GM12878 (cell line): Measurements from ENCODE around the gene CHMP1A. TPM values are rescaled to one million over a fixed set of nuclear protein-coding genes. Genes with fewer than 3 reads are reported as not detected.

Experiments used
- ATAC-seq: fragments of 200-7000 bp; cut with Tn5 transposase; 3 replicates; pipeline ENCODE4 v1.9.1; 2020; ENCODE audit warnings: mild to moderate bottlenecking, moderate library complexity
- BruUV-seq: library from RNA; stranded (reverse); fragments of 400-500 nt; replicated peaks from 2 replicates; lab custom pipeline; 2021; lab: Mats Ljungman, UMichigan
- CTCF ChIA-PET: fragments of 300-600 bp; sonication (Branson Sonifier 250); formaldehyde crosslinking; extraction: SDS; loops from one replicate; lab custom pipeline; 2021; ENCODE audit warnings: inconsistent platforms; lab: Yijun Ruan, JAX
- POLR2A ChIA-PET: fragments of 350-600 bp; formaldehyde crosslinking; extraction: SDS; loops from one replicate; lab custom pipeline; 2021; ENCODE audit warnings: inconsistent platforms; lab: Charles Lee
- RAD21 ChIA-PET: fragments of 300-600 bp; sonication (Branson Sonifier 250); formaldehyde crosslinking; loops from one replicate; lab custom pipeline; 2023; ENCODE audit warnings: antibody characterized with exemption; ENCODE audit not compliant: unreplicated experiment; lab: Charles Lee
- SMC1A ChIA-PET: fragments of 300-600 bp; sonication (Branson Sonifier 250); formaldehyde crosslinking; loops from one replicate; lab custom pipeline; 2023; ENCODE audit not compliant: unreplicated experiment, uncharacterized antibody; lab: Charles Lee
- DNase-seq: peaks from one replicate; pipeline ENCODE4 v3.0.0-alpha.2; 2011; ENCODE audit warnings: low read depth, low spot score
- FAIRE-seq: peaks from 3 replicates; lab custom pipeline; 2011; peaks lifted over from hg19 to GRCh38; lab: Jason Lieb, UNC
- H2AFZ ChIP-seq: 2 replicates; pipeline ENCODE4 v1.6.0; 2011; ENCODE audit warnings: low read depth, low read length, control low read depth; ENCODE audit not compliant: control insufficient read depth
- H3K27ac ChIP-seq: 2 replicates; pipeline ENCODE4 v1.5.1; 2011; ENCODE audit warnings: control low read depth; ENCODE audit not compliant: control insufficient read depth, insufficient read depth
- H3K27me3 ChIP-seq, 2 experiments: replicated peaks in 1 of 2; 2 replicates each; pipeline versions ENCODE4 v1.6.0 to v1.6.1; 2011; ENCODE audit warnings: low read length in 1 of 2; ENCODE audit not compliant: control insufficient read depth in 2 of 2, insufficient read depth in 2 of 2
- H3K36me3 ChIP-seq, 2 experiments: 2 replicates each; pipeline ENCODE4 v1.5.1; 2011; ENCODE audit warnings: low read length in 1 of 2; ENCODE audit not compliant: control insufficient read depth in 2 of 2, insufficient read depth in 2 of 2
- H3K4me1 ChIP-seq: 2 replicates; pipeline ENCODE4 v1.6.1; 2011; ENCODE audit warnings: mild to moderate bottlenecking, low read length, moderate library complexity, mixed read lengths; ENCODE audit not compliant: control insufficient read depth, insufficient read depth
- H3K4me2 ChIP-seq: 2 replicates; pipeline ENCODE4 v1.6.0; 2011; ENCODE audit warnings: control low read depth; ENCODE audit not compliant: control insufficient read depth, insufficient read depth
- H3K4me3 ChIP-seq: fragments of 200-600 bp; sonication (generic); 2 replicates; pipeline ENCODE4 v1.5.1; 2016
- H3K79me2 ChIP-seq: 2 replicates; pipeline ENCODE4 v1.6.0; 2011; ENCODE audit warnings: low read length; ENCODE audit not compliant: control insufficient read depth, insufficient read depth
- H3K9ac ChIP-seq: 2 replicates; pipeline ENCODE4 v1.8.0; 2011; ENCODE audit warnings: low read length, control low read depth, mixed read lengths; ENCODE audit not compliant: control insufficient read depth, insufficient read depth
- H3K9me3 ChIP-seq: replicated peaks from 3 replicates; pipeline ENCODE4 v1.5.1; 2011; ENCODE audit warnings: mild to moderate bottlenecking, low read length; ENCODE audit not compliant: control insufficient read depth, insufficient read depth
- H4K20me1 ChIP-seq: 2 replicates; pipeline ENCODE4 v1.6.0; 2011; ENCODE audit not compliant: control insufficient read depth, insufficient read depth
- CHD2 ChIP-seq: IDR thresholded peaks from 2 replicates; pipeline ENCODE4 v1.6.1; 2011; ENCODE audit warnings: low read depth, low read length, improper control_type of control experiment, borderline replicate concordance
- HDAC2 ChIP-seq: fragments of 200-600 bp; sonication (generic); IDR thresholded peaks from 2 replicates; pipeline ENCODE4 v1.6.1; 2017
- NR2C2 ChIP-seq: IDR thresholded peaks from 2 replicates; pipeline ENCODE4 v1.6.1; 2011; ENCODE audit warnings: borderline replicate concordance, low read depth; ENCODE audit not compliant: control insufficient read depth, insufficient read length
- RAD21 ChIP-seq: IDR thresholded peaks from 2 replicates; pipeline ENCODE4 v1.6.1; 2011; ENCODE audit warnings: mild to moderate bottlenecking, low read depth, low read length, moderate library complexity; ENCODE audit not compliant: insufficient read depth
- RCOR1 ChIP-seq: conservative IDR thresholded peaks from 2 replicates; pipeline ENCODE4 v1.6.1; 2012; ENCODE audit warnings: low read depth, low read length, improper control_type of control experiment
- RUNX3 ChIP-seq: IDR thresholded peaks from 2 replicates; pipeline ENCODE4 v1.6.1; 2012; ENCODE audit warnings: low read length, inconsistent platforms
- ZBTB4 ChIP-seq: fragments of 450-650 bp; formaldehyde crosslinking; IDR thresholded peaks from 2 replicates; pipeline ENCODE4 v1.4.0; 2022; ENCODE audit warnings: mild to moderate bottlenecking, moderate library complexity
- ZNF622 ChIP-seq: fragments of 450-650 bp; IDR thresholded peaks from 2 replicates; pipeline ENCODE4 v1.6.1; 2017; ENCODE audit warnings: mild to moderate bottlenecking, inconsistent platforms
- WGBS: methylation state at CpG from one replicate; pipeline ENCODE4 v1.1.6; 2016; ENCODE audit warnings: low lambda C conversion rate; ENCODE audit not compliant: insufficient replicate concordance, insufficient coverage; ENCODE audit errors: missing lambda C conversion rate; 5-methylcytosine and 5-hydroxymethylcytosine counted together
- in situ Hi-C: fragments of 300-500 bp; cut with MboI; formaldehyde crosslinking; loops from 9 replicates; pipeline ENCODE4 v1.14.3; 2018; ENCODE audit warnings: mixed read lengths
- intact Hi-C: fragments of 100-400 bp; cut with micrococcal nuclease; formaldehyde crosslinking; loops from one replicate; pipeline ENCODE4 v1.14.2; 2022; ENCODE audit not compliant: unreplicated experiment
- polyA plus RNA-seq, 11 experiments: library from polyadenylated mRNA; depleted of rRNA in 4 of 11; unstranded in 6 of 11; stranded (reverse) in 5 of 11; fragments of >200 nt; fragmentation: Nextera tagmentation in 4 of 11; fragmentation: Illumina TruSeq in 1 of 11; extraction: Ambion mirVana in 4 of 11; extraction: Trizol in 1 of 11; gene quantifications; 1 replicate in 1 of 11; 2 replicates in 10 of 11; pipeline versions ENCODE4 v1.2.1 to v1.2.3, GENCODE V29; 2011 to 2016; ENCODE audit warnings: inconsistent platforms in 2 of 11, missing spikeins in 2 of 11, low read depth in 1 of 11
- total RNA-seq, 4 experiments: library from RNA; depleted of rRNA in 3 of 4; stranded (reverse); fragments of >200 nt in 3 of 4; fragmentation: Illumina TruSeq in 1 of 4; extraction: Trizol in 1 of 4; gene quantifications; 2 replicates each; pipeline versions ENCODE4 v1.2.1 to v1.2.3, GENCODE V29; 2013 to 2021

CHMP1A gene
- total and polyA plus RNA-seq, 10 of the 15 experiments (the other 5 are each of a cell fraction or from before 2014, with no cell fraction given), result 1.0 to 86.7 (median 54.7) TPM

GRCh38 chr16:89688395-89688794 is 30.9 kb upstream of the CHMP1A start:
- ChIA-PET SMC1A (interaction anchor here (0.8 to 1.0 kb wide), 2 partner anchors 11 to 172 kb away, joined by 3 read pairs; no protein-coding TSS in a partner anchor), POLR2A (interaction anchor here (0.7 to 1.0 kb wide), 3 partner anchors 9 to 154 kb away, joined by 3 to 7 read pairs (median 4); no protein-coding TSS in a partner anchor), RAD21 (no interaction called here), CTCF (interaction anchor here (1.7 kb wide), 1 partner anchor 11 kb away, joined by 5 read pairs; no protein-coding TSS in a partner anchor)
- Histone ChIP-seq H3K79me2 (peaks cover 11% of the 10 kb centered on the region), H3K27me3 (no peaks in the 10 kb centered on the region), H3K4me1 (peaks cover 6% of the 10 kb centered on the region; the same call in 1 of the 2 replicates), H2AFZ (no peak overlapping the region), H3K4me2 (0 out of 2 replicates have a peak overlapping the region, but pooled peaks have one; percentile 4), H3K27ac (no peak overlapping the region), H4K20me1 (no peaks in the 10 kb centered on the region), H3K4me3 (no peak overlapping the region), H3K36me3 (peaks cover 0 to 8% of the 10 kb centered on the region in 2 experiments; a peak in 3 of 4 replicates), H3K9me3 (no peaks in the 10 kb centered on the region; the same call in 2 of the 3 replicates), H3K9ac (no peak overlapping the region)
- TF ChIP-seq RUNX3 (no peak), CHD2 (no peak)
- in situ Hi-C loops, result no loop called here
- ATAC-seq, result no peak
- BruUV-seq, result TSS peak; percentile 72
- intact Hi-C loops, result no loop called here
- 99% methylated on average over 5 of the region's 5 CpGs for WGBS
- no peak for FAIRE-seq
- no peak for DNase-seq

- no TSS peak for BruUV-seq
- intact Hi-C loops, result no loop called here
- H3K36me3 ChIP-seq, result peaks cover 0 to 5% of the 10 kb centered on the region in 2 experiments; a peak in 3 of 4 replicates
- H3K79me2 ChIP-seq, result peaks cover 11% of the 10 kb centered on the region
- no peaks in the 10 kb centered on the region for H3K27me3 ChIP-seq
- peak overlapping the region; percentile 87 for H3K9ac ChIP-seq
- peak overlapping the region; percentile 88 for H3K4me3 ChIP-seq
- H3K27ac ChIP-seq, result peak overlapping the region; percentile 93
- H3K9me3 ChIP-seq, result no peaks in the 10 kb centered on the region; the same call in 2 of the 3 replicates
- no peaks in the 10 kb centered on the region for H4K20me1 ChIP-seq
- ChIA-PET CTCF (interaction anchor here (0.8 to 1.5 kb wide), 4 partner anchors 13 to 224 kb away, joined by 3 to 12 read pairs (median 3); no protein-coding TSS in a partner anchor), POLR2A (interaction anchor here (0.5 to 2.1 kb wide), 6 partner anchors 9 to 338 kb away, joined by 3 to 19 read pairs (median 4); partner anchors contain the start of genes CHMP1A, SPATA33, TCF25 and VPS9D1), RAD21 (interaction anchor here (1.5 kb wide), 1 partner anchor 13 kb away, joined by 19 read pairs; the partner anchor contains the start of gene SPATA2L), SMC1A (interaction anchor here (1.0 to 1.6 kb wide), 3 partner anchors 13 to 173 kb away, joined by 3 to 8 read pairs (median 6); partner anchors contain the start of genes CHMP1A and SPATA33)
- FAIRE-seq (no peak), ATAC-seq (peak; percentile 85), DNase-seq (peak; percentile 24)
- in situ Hi-C loops, result no loop called here
- peak overlapping the region; percentile 82 for H3K4me2 ChIP-seq
- peaks cover 6% of the 10 kb centered on the region; the same call in 1 of the 2 replicates for H3K4me1 ChIP-seq
- 4% methylated on average over 42 of the region's 42 CpGs for WGBS
- H2AFZ ChIP-seq, result peak overlapping the region; percentile 97
- TF ChIP-seq ZNF622 (no peak), NR2C2 (no peak), RAD21 (no peak), ZBTB4 (CRISPR knock-in tag) (no peak), HDAC2 (no peak), RCOR1 (no peak)
Measured at GRCh38 chr16:89687092-89687940, 29.8 kb upstream of the CHMP1A start.
